ENCODE measurements around the gene PGBD5. TPM values are rescaled to one million over a fixed set of nuclear protein-coding genes. Genes with fewer than 3 reads are reported as not detected.

The PGBD5 gene
- total RNA-seq, 2 donors from 2014 or later: 0.14 to 0.63 TPM

DNA sequence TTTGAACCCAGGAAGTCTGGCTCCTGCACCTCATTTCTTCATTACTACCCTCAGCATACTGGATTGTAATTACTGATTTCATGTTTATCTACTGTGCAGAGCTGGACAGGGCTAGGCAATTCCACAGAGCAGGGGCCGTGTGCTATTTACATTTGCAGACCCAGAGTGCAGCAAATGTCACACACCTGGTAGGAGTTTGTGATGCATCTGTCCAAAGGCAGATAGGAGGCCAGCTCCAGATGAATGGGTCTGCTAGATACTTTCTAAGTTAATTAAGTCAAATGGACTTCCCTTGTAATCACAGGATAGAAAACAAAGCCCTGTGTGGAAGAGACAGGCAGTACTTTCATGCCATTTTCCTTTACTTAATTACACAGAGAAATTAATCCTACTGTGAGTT, 46.2 kb downstream of the PGBD5 start:
- TF ChIP-seq, protein P1, sequence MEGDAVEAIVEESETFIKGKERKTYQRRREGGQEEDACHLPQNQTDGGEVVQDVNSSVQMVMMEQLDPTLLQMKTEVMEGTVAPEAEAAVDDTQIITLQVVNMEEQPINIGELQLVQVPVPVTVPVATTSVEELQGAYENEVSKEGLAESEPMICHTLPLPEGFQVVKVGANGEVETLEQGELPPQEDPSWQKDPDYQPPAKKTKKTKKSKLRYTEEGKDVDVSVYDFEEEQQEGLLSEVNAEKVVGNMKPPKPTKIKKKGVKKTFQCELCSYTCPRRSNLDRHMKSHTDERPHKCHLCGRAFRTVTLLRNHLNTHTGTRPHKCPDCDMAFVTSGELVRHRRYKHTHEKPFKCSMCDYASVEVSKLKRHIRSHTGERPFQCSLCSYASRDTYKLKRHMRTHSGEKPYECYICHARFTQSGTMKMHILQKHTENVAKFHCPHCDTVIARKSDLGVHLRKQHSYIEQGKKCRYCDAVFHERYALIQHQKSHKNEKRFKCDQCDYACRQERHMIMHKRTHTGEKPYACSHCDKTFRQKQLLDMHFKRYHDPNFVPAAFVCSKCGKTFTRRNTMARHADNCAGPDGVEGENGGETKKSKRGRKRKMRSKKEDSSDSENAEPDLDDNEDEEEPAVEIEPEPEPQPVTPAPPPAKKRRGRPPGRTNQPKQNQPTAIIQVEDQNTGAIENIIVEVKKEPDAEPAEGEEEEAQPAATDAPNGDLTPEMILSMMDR (IDR thresholded peaks at IDR 0.05): no peak
- H3K9me3 ChIP-seq: peaks cover 9% of the 10 kb centered on the region
- no peaks in the 10 kb centered on the region for H3K4me1 ChIP-seq (ENCODE audit: control insufficient read depth in 1 of 2, low read depth in 2 of 2)
- no peak overlapping the region for H3K4me3 ChIP-seq
- DNase-seq (ENCODE audit: low spot score) (no peak), ATAC-seq (ENCODE audit: insufficient number of reproducible peaks, low FRiP score, low read depth) (no peak)
- no peak overlapping the region for H3K27ac ChIP-seq
- H3K36me3 ChIP-seq: no peaks in the 10 kb centered on the region
- H3K27me3 ChIP-seq (replicated peaks; ENCODE audit: insufficient read depth): no peaks in the 10 kb centered on the region

DNA sequence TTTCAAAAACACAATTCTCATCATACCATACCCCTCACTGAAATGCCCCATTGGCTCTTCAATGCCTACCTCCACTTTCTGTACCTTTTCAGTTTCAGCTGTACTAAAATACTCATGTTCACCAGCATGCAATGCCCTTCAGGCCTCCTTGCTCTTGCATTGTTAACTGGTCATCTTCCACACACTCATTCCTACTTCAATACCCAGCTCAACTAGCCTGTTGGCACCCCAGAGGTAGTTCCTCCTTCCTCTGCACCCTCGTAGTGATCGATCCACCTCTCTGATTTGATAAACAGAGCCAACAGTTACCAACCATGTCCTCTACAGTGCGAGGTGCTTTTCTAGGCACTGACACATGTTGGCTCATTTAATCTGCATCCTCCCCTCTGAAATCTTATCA, 46.7 kb downstream of the PGBD5 start:
- ATAC-seq (ENCODE audit: insufficient number of reproducible peaks, low FRiP score, low read depth) (no peak), DNase-seq (ENCODE audit: low spot score) (no peak)
- TF ChIP-seq, protein P1 (IDR thresholded peaks at IDR 0.05): no peak
- H3K36me3 ChIP-seq: no peaks in the 10 kb centered on the region
- H3K27me3 ChIP-seq (replicated peaks; ENCODE audit: insufficient read depth): no peaks in the 10 kb centered on the region
- H3K4me1 ChIP-seq (ENCODE audit: control insufficient read depth in 1 of 2, low read depth in 2 of 2): no peaks in the 10 kb centered on the region
- H3K4me3 ChIP-seq: no peak overlapping the region
- H3K9me3 ChIP-seq: peaks cover 9% of the 10 kb centered on the region
- H3K27ac ChIP-seq: no peak overlapping the region

DNA sequence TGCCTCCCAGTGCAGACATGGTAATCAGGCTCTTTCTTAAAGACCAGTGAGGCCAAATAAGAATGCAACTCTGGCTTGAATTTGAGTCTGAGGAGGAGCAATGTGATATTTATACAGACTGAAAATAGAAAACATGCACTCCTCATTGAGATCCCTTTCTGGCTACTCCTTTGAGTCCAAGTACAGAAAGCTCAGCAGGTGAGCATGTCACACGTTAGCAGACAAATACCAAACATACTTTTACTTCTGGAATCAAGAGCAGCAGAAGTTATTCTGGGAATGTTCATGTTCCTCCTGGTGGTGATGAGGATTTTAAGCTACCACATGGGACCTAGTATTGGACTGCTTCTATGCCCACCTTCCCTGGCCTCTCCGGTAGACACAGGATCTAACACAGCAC, 48.3 kb downstream of the PGBD5 start:
- H3K4me3 ChIP-seq: no peak overlapping the region
- TF ChIP-seq, protein P1 (IDR thresholded peaks at IDR 0.05): no peak
- DNase-seq (ENCODE audit: low spot score) (no peak), ATAC-seq (ENCODE audit: insufficient number of reproducible peaks, low FRiP score, low read depth) (no peak)
- no peak overlapping the region for H3K27ac ChIP-seq
- H3K27me3 ChIP-seq (replicated peaks; ENCODE audit: insufficient read depth): no peaks in the 10 kb centered on the region
- H3K4me1 ChIP-seq (ENCODE audit: control insufficient read depth in 1 of 2, low read depth in 2 of 2): no peaks in the 10 kb centered on the region
- H3K9me3 ChIP-seq: peaks cover 9% of the 10 kb centered on the region
- H3K36me3 ChIP-seq: no peaks in the 10 kb centered on the region

DNA sequence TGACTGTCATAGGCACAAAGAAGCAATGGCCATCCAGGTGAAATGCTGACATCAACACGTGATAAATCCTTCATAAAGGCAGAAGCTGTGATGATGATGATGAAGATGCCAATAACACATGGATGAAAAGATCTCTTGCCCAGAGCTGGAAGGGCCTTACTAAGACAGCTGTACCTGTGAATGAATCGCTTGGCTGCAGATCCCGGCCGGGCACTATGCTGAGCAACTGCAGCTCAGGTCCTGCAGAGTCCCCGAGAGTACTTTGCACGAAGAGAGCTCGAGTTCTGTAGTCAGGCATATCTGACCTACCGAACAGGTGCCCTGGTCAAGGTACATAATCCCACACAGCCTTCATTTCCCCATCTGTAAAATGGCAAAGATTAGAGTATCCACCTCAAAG, 48.8 kb downstream of the PGBD5 start:
- H3K9me3 ChIP-seq: peaks cover 9% of the 10 kb centered on the region
- no peaks in the 10 kb centered on the region for H3K4me1 ChIP-seq (ENCODE audit: control insufficient read depth in 1 of 2, low read depth in 2 of 2)
- DNase-seq (ENCODE audit: low spot score) (no peak), ATAC-seq (ENCODE audit: insufficient number of reproducible peaks, low FRiP score, low read depth) (no peak)
- no peak overlapping the region for H3K27ac ChIP-seq
- no peak overlapping the region for H3K4me3 ChIP-seq
- TF ChIP-seq, protein P1 (IDR thresholded peaks at IDR 0.05): no peak
- H3K27me3 ChIP-seq (replicated peaks; ENCODE audit: insufficient read depth): no peaks in the 10 kb centered on the region
- H3K36me3 ChIP-seq: no peaks in the 10 kb centered on the region

DNA sequence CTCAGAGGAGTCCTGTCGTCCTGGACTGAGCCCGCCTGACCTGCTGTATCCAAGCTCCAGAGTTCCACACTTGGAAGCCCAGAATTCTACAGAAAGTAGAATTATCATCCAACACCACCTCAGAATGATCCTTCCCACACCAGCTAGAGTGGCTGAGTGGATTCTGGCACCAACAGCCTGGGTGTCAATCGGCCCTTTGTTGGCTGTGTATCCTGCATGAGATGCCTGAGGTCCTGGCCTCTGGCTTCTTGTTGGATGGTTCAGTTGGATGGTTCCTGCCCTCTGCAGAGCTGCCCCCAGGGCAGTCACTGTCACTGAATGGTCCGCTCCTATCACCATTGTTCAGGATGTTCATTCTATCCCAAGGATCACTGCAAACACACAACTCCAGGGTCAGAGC, 49.8 kb downstream of the PGBD5 start:
- Histone ChIP-seq H3K27ac (no peak overlapping the region), H3K4me3 (no peak overlapping the region), H3K36me3 (no peaks in the 10 kb centered on the region), H3K27me3 (replicated peaks; ENCODE audit: insufficient read depth) (no peaks in the 10 kb centered on the region), H3K4me1 (ENCODE audit: control insufficient read depth in 1 of 2, low read depth in 2 of 2) (no peaks in the 10 kb centered on the region), H3K9me3 (peaks cover 9% of the 10 kb centered on the region)
- ATAC-seq (ENCODE audit: insufficient number of reproducible peaks, low FRiP score, low read depth): no peak
- TF ChIP-seq, protein P1 (IDR thresholded peaks at IDR 0.05): no peak
- no peak for DNase-seq (ENCODE audit: low spot score)
